HG02870 (cell line): ENCODE measurements around the gene GALNS.

Experiments used
- ATAC-seq: cut with Tn5 transposase; IDR thresholded peaks from one replicate; pipeline ENCODE4 v1.9.1; 2021; ENCODE audit warnings: mild to moderate bottlenecking, moderate library complexity; ENCODE audit not compliant: unreplicated experiment

The GALNS gene

DNA sequence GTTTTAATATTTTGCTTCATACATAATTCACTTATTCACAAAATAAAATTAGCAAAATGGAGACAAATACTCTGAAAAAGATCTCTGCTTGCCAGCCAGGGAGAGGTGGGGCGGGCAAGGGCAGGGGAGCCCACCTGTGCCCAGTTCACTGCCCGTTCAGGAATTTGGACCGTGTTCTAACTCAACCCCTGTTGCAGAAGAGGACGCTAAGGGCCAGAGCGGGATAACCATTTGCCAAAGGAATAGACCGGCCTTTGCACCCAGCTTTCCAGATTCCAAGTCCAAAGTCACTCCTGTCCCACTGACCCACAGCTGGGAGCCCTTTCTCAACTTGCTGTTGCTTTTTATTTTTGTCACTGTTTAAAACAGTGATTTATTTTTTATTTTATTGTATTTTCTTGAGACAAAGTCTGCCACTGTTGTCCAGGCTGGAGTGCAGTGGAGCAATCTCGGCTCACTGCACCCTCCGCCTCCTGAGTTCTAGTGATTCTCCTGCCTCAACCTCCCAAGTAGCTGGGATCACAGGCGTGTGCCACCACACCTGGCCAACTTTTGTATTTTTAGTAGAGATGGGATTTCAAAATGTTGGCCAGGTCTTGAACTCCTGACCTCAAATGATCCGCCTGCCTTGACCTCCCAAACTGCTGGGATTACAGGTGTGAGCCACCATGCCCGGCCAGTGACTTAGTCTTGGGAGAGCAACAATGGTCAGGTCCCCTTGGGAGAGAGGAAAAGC, 69.0 kb downstream of the GALNS start:
- ATAC-seq, result no peak

DNA sequence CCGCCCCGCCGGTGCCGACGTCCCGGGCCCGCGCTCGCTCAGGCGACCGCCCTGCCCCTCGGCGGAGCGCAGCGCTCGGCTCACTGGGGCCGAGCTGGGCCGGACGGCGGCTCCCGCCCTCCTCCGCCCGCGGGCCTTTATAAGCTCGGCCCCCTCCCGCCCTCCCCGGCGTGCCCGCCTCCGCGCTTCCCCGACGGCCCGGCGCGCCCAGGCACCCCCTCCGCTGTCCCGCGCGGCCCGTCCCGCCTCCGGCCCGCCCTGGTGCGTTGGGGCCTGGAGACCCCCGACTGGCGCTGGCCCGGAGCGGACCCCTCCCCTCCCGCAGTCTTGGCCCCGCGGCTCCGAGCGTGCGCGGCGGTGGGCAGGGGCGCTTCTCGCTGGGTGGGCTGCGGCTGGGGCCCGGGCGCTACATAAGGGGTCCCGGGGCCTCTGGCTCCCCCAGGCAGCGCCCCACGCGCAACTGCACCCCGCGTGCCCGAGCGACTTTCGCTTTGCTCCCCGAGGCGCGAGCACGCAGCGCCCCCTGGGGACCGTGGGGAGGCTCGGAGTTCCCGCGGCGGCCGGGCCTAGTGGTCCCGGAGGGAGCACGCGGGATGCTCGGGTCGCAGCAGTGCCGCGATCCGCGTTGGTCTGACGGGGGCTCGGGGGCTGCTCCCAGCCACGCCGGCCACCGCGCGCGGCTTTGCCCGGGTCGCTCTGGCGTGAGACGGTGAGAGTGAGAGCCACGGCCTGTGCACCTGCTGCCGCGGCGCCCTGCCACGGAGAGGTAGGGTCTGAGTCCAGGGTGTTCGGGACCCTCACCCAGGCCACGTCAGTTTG, 71.4 kb downstream of the GALNS start, which contains the start of gene PIEZO1:
Gene PIEZO1, minus strand, starts transcription at position 115 of the 819 bp plus-strand sequence. CDS start 256 bp downstream, outside the sequence.
- ATAC-seq, result no peak

DNA sequence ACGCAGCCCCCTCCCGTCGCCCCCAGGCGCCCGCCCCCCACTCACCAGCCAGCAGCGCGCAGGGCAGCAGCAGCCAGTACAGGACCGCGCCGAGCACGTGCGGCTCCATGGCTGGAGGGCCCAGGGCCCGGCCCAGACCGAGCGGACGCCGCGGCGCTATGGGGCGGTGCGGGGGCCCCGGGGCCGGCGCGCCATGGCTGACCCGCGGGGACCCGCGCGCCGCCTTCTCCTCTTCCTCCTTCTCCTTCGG, 72.0 kb downstream of the GALNS start:
- ATAC-seq, result no peak

DNA sequence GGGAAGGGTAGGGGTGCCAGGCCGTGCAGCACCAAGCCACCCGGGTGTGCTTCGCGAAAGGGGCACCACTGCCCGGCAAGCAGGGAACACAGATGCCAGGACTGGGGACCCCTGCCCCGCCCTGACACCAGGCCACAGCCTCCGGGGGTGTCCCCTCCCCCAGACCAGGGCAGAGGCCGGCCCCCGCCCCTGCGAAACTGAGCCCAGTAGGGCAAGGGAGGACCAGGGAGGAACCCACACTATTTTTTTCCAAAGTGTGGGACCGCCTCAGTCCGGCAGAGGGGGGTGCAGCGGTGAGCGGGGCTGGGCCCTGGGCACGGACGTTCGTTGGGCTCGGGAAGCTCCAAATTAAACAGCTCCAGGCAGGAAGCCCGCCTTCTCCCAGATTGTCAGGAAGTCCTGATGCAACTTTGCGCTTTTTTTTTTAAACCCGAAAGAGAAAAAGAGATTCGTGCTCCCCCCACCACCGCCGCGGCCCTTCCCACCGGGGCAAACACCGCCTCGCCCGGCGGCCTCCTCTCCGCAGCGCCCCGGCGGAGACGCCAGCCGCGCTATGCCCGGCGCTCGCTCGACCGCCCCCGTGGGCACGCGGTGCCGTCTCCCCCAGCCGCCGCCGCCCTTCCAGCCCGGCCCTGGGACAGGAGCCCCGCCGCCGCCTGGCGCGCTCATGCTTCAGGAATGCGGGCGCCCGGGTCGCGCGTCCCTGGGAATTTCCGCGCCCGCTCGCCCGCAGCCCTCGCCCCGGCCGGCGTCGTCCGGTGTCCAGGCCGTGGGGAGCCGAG, 72.5 kb downstream of the GALNS start:
- ATAC-seq, result no peak

DNA sequence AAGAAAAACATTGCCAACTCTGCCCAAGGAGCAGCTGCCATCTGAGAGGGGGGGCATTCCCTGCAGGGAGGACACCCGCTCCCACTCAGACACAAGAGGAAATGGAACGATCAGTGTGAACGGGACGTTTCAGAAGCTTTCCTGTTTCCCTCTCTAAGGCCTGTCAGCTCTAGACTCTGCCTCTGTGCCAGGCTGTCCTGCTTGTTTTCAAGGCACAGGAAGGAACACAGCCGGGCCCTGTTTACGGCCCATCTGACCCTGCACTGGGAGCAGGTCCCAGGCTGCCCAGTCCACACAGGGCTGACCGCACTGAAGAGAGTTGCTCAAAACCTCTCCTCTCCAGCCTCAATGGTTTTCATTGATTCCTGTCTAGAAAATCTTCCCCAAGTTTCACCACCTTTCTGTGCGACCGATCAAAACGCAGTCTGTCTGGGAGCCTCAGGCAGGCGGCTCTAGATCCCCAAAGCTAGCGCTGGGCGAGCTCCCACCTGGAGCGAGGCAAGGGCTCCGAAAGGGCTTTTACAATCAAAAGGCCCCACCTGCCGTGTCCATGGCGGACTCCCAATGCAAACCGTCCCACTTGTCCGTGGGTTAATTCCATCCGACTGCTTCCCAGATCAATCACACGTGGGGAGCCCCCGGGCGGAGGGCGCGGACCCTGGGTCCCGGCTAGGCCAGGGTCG, 73.2 kb downstream of the GALNS start:
- ATAC-seq, result no peak

DNA sequence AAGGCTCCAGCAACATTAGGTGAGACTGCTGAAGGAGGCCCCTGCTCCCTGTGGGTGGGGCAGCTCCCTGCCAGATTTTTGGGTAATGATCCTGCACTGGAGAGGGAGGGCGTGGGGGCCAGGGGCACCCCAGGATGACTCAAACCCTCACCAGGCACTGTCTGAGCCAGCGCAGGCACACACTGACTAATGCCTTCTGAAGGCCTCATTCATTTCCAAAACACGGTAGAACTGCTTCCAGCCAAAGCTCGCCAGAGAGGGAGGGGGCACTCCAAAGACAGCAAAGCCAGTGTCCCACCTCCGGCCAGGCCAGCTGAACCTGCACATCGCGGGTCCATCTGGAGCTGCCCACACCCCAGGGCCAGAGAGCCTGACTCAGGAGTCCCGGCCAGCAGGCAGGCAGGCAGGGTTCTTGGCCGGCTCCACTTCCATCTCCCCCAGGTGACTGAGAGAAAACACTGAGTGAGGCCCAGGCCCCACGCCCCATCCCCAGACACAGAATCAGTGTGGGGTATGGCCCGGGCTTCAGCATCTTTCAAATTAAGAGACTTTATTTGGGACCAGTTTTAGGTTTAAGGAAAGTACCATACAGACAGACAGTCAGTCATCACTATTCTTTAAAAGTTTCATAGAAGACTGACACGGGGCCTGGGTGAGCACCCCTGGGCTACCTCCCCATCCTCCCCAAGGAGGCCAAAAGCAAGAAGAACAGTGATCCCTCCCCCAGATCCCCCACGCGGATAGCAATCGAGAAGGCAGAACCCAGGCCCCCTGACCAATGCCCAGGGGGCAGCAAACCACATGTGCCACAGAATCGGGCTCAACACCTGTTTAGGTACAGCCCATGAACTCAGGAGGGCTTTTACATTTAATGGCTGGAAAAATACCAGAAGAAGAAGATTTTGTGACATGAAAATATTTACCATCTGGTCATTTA, 74.0 kb downstream of the GALNS start:
- ATAC-seq, result no peak

DNA sequence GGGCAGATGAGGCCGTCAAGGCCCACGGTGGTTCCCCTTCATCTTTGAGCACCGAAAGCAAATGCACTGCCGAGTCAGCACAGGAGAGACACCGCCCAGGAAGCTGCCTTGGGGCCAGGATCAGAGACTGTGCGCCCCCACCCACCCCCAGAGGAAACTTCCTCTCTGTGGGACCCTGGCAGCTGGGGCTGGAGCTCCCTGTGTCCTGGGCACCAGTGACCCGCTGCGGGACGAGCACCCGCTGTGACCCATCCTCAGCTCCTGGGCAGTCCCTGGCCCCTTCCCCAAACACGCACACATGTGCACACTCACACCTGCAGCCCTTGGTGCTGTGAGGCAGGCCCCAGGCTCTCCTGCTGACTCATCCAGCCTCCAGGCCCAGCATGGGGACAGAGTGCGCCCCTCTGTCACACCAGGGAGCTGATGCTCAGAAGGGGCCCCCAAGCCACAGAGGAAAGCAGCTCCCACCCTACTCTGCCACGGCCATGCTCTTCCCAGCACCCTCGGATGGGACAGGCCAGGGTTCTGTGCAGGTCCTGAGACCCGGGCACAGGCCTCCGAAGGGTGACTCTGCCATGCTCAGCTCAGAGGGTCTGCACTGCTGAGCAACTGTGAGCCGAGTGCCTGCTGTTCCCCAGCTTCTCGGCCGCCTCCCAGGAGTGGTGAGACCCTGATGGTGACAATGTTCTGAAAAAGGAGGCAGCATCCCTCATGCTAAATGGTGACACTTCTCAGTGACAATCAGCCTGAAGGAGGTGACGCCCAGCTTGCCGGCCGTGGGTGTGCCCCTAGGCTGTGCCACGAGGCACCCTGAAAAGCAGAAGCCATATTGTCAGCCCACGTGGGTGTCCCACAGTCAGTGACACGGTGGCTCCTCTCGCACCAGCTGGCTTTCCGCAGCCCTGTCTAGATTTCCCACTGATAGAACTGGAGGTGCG, 75.3 kb downstream of the GALNS start:
- ATAC-seq, result no peak

DNA sequence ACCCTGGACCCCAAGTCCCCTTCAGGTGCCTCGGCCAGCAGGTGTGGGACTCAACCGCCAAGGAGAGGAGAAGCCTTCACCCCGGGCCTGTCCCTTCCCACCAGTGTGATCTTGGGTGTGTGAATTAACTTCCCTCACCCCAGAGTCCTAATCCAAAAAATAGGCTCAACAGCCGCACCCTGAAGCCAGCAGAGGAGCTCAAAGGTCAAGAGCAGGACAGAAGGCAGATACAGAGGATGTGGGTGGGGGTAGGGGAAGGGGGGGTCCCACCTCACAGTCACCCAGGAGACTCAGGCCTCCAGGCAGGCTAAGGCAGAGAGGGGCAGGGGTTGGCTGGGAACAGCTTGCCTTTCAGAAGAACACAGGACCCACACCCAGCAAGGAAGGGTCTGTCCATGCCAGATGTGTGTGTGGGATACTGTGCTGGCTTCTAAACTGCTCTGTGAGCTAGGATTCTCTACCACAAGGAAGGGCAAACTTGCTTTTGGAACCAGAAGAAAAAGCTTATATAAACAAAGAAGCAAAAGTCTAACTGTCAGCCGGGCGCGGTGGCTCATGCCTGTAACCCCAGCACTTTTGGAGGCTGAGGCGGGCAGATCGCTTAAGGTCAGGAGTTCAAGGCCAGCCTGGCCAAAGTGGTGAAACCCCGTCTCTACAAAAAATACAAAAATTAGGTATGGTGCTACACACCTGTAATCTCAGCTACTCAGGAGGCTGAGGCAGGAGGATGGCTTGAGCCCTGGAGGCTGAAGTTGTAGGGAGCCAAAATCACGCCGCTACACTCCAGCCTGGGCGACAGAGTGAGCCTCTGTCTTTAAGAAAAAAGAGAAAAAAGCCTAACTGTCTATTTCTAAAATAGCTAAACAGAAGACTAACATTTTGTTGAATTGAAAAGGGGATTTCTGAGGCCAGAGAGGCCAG, 76.3 kb downstream of the GALNS start:
- ATAC-seq, result no peak

DNA sequence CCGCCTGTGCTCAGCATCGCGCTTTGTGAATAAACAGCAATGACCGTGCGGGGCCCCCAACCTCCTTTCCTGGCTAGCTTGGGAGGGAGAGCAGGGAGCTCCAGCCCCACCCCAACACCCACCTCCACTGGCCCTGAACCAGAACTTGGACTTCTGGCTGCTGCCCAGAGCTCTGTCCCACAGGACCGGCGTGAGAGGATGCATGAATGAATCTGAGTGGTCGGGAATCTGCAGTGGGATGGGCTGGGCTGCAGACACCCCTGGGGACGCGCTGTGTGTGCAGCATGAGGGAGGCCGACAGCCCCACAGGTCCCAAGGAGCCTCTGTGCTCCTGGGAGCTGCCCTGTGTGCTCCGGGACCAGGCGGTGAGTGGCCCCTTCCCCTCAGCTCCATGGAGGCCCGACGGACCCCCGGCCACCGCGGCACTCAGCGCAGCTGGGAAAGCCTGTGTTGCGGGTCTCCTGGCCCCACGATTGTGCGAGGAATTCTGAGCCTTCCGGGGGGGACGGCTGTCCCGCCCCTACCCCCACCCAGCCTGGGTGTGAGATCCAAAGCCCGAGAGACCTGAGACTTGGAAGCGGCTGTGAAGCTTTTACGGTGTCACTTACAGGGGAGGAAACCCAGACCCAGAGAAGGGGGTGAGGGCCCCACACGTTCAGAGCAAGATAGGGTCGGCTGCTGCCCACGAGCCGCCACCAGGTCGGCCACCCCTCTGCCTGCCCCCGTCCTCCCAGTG, 77.2 kb downstream of the GALNS start:
- no peak for ATAC-seq

DNA sequence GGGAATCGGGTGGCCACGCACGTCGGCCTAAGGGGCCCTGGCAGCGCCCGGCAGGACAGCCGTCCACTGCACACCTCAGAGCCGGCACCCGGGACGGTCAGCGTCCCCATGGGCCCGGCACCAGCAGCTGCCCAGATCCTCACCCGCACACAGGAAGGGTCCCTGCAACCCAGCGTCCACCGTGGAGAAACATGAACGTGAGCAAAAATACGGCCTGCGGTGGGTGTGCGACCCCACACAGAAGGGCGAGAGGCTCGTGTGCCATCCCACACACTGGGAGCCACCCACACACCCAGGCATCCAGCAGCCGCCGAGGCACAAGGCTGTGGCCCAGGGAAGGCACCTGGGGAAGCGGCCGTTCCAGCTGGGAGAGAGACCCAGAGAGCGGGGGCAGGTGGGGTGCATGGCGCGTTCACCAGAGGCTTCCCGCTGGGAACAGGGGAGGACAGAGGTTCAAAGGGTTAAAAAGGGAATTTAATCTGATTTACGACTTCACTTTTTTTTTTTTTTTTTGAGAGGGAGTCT, 78.1 kb downstream of the GALNS start:
- ATAC-seq, result no peak

DNA sequence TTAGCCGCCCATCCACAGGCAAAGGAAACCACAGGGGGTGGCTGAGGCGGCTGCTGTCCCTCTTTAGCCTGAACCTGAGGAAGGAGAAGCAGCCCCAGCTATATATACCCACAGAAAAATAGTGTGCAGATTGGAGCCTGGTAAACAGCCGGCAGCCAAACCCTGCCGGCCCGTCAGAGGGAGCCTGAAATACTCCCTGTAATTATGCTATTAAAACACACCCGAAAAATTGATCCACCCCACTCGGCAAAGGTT, 78.5 kb downstream of the GALNS start:
- ATAC-seq, result no peak

DNA sequence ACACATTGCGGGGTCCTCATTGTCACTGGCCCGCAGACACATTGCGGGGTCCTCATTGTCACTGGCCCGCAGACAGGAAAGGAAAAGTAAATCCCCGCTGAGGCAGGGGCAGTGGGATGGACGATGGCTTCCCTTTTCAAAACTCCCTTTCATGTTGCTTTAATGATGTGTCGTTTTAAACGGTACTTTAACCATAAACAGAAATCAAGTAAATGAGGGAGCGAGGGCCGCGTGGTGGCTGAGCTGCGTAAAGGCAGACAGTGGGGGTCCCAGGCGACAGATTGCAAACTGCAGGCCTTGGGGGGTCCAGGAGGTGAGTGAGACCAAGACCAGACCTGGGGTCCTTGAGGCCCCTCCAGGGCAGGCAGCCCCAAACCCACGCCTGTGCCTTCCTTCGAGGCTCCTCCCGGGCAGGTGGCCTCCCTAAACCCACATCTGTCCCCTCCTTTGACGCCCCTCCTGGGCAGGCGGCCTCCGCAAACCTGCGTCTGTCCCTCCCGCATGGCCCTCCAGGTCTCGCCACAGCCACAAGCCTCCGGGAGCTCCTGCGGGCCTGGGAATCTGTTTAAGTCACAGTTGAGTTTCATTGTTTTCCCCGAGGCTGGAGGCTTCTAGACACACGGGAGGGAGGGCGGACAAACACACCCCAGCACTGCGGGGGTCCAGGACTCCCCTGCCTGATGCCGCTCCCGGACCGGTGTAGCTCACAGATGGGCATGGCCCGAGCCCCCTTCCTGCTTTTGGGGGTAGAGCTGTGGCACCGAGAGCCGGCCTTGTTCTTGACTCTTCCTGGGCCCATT, 79.1 kb downstream of the GALNS start:
- no peak for ATAC-seq

DNA sequence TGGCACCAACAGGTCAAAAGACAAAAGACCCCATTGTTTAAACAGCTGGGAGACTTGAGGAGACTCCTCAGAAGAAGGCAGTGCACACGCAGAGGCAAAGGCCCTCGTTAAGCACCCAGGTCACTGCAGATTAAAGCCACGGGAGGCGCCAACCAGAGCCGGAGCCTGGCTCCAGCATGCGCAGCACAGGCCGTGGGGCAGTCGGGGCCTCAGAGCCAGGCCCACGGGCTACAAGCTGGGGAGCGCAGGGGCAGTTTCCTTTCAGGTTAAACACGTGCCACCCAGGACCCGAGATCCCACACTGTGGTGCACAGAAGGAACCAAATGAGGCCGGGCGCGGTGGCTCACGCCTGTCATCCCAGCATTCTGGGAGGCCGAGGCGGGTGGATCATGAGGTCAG, 80.9 kb downstream of the GALNS start:
- ATAC-seq, result no peak

DNA sequence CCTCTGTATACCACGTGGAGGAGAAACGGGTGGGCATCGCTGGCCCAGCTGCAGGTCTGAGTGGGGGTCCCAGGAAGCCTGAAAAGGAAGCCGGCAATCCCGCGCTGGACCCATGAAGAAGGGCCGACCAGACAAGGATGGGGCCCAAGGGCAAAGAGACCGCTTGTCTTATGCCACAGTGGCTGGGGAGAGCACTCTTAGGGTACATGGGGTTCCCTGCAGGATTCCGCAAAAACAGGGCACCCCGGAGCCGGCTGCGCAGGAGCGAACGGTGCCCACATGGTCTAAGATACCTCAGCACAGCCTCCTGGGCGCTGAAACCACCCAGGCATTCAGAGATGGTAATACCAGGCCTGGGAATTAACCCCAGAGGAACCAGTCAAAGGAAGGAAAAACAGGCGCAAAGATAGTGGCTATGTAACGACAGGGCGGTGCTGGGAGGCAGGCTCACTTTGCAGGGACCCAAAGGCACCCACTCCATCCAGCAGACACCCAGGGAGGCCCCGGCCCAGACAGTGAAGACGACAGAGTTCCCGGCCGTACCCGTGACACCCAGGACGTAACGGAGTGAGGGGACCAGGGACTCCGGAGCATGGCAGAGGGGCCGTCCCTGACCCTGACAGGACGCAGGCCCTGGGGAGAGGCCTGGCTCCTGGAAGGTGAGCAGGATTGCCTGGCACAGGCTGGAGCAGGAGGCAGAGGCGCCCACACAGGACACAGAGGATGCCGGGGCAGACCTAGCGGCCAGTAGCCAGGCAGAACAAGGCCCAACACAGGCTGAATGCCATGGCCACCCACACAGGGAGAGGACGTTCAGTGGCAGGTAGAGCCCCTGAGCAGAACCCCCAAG, 82.0 kb downstream of the GALNS start:
- ATAC-seq, result no peak

DNA sequence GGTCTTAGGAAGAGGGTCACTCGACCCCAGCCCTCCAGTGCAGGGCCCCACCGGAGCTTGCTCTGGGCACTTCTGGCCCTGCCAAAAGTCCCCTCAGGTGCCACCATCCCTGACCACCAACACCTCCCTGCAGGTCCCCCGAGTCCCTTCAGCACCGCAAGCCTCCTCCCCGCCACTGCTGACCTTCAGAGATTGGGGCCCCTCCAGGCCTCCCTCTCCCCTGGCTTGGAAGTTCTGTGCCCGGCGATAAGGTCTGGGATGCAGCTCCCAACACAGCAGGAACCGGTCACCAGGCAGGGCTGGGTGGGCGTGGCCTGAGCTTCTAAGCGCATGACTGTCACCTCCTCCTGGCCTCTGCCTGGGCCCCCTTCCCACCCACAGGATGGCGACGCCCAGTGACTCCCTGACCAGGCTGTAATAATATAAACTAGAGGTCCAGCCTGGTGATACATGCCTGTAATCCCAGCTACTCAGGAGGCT, 82.9 kb downstream of the GALNS start:
- no peak for ATAC-seq
